WTC11 (cell line): ENCODE measurements around the gene ATP8B4. TPM values are rescaled to one million over a fixed set of nuclear protein-coding genes. Genes with fewer than 3 reads are reported as not detected.

Experiments
- ATAC-seq: fragments of 200-7000 bp; cut with Tn5 transposase; 2 replicates; pipeline ENCODE4 v1.10.0; 2021; ENCODE audit warnings: mild to moderate bottlenecking, moderate library complexity
- CTCF ChIA-PET: fragments of 300-600 bp; sonication (Branson Sonifier 250); formaldehyde crosslinking; loops from one replicate; lab custom pipeline; 2021; ENCODE audit warnings: antibody characterized with exemption; lab: Charles Lee
- POLR2A ChIA-PET: fragments of 350-600 bp; sonication (Branson Sonifier 250); formaldehyde crosslinking; loops from one replicate; lab custom pipeline; 2021; ENCODE audit warnings: antibody characterized with exemption; lab: Charles Lee
- DNase-seq: peaks from one replicate; pipeline ENCODE4 v3.0.0; 2021; ENCODE audit warnings: low spot score
- H3K27ac Mint-ChIP-seq: 2 replicates; pipeline ENCODE4 v1.8.0; 2021; ENCODE audit warnings: mixed read lengths
- H3K27me3 Mint-ChIP-seq: 2 replicates; pipeline ENCODE4 v1.8.0; 2021; ENCODE audit warnings: low read depth, mild to moderate bottlenecking, moderate library complexity, mixed read lengths
- H3K36me3 Mint-ChIP-seq: 2 replicates; pipeline ENCODE4 v1.8.0; 2021; ENCODE audit warnings: mixed read lengths
- H3K4me1 Mint-ChIP-seq: 2 replicates; pipeline ENCODE4 v1.8.0; 2022; ENCODE audit warnings: mixed read lengths
- H3K4me3 Mint-ChIP-seq: 2 replicates; pipeline ENCODE4 v1.8.0; 2021; ENCODE audit warnings: mild to moderate bottlenecking, moderate library complexity, mixed read lengths
- H3K9me3 Mint-ChIP-seq: 2 replicates; pipeline ENCODE4 v1.8.0; 2021; ENCODE audit warnings: mixed read lengths
- ATF1 ChIP-seq: sonication (generic); formaldehyde crosslinking; IDR thresholded peaks from 2 replicates; pipeline ENCODE4 v1.8.1; 2023; ENCODE audit warnings: mild to moderate bottlenecking, moderate library complexity, missing genetic modification reagents
- CREB1 ChIP-seq: sonication (generic); formaldehyde crosslinking; IDR thresholded peaks from 2 replicates; pipeline ENCODE4 v1.8.0; 2023; ENCODE audit warnings: mild to moderate bottlenecking, missing genetic modification reagents
- E2F4 ChIP-seq: sonication (generic); formaldehyde crosslinking; IDR thresholded peaks from 2 replicates; pipeline ENCODE4 v1.8.1; 2022; ENCODE audit warnings: low read depth, mild to moderate bottlenecking, moderate library complexity, missing genetic modification reagents, borderline replicate concordance
- FOXJ3 ChIP-seq: sonication (generic); formaldehyde crosslinking; IDR thresholded peaks from 2 replicates; pipeline ENCODE4 v1.9.0; 2021; ENCODE audit warnings: missing genetic modification reagents, mild to moderate bottlenecking, borderline replicate concordance
- FOXP4 ChIP-seq: sonication (generic); formaldehyde crosslinking; IDR thresholded peaks from 2 replicates; pipeline ENCODE4 v1.8.0; 2022; ENCODE audit warnings: mild to moderate bottlenecking, missing genetic modification reagents
- GTF2I ChIP-seq: fragments of 250-450 bp; sonication (Bioruptor Pico); conservative IDR thresholded peaks from 2 replicates; pipeline ENCODE4 v1.4.0; 2021; ENCODE audit warnings: mild to moderate bottlenecking
- MAX ChIP-seq: sonication (generic); formaldehyde crosslinking; IDR thresholded peaks from 2 replicates; pipeline ENCODE4 v1.8.0; 2022; ENCODE audit warnings: mild to moderate bottlenecking, missing genetic modification reagents
- MLX ChIP-seq: sonication (generic); formaldehyde crosslinking; IDR thresholded peaks from 2 replicates; pipeline ENCODE4 v1.8.1; 2023; ENCODE audit warnings: mild to moderate bottlenecking, missing genetic modification reagents, moderate library complexity
- MXD4 ChIP-seq: fragments of 250-450 bp; sonication (Bioruptor Pico); IDR thresholded peaks from 2 replicates; pipeline ENCODE4 v1.8.0; 2021; ENCODE audit warnings: mild to moderate bottlenecking, moderate library complexity, borderline replicate concordance
- PRDM15 ChIP-seq: sonication (generic); formaldehyde crosslinking; IDR thresholded peaks from 2 replicates; pipeline ENCODE4 v1.8.0; 2022; ENCODE audit warnings: missing genetic modification reagents
- TEAD1 ChIP-seq: sonication (generic); formaldehyde crosslinking; IDR thresholded peaks from 2 replicates; pipeline ENCODE4 v1.8.0; 2022; ENCODE audit warnings: mild to moderate bottlenecking, missing genetic modification reagents
- TEAD4 ChIP-seq: sonication (generic); formaldehyde crosslinking; IDR thresholded peaks from 2 replicates; pipeline ENCODE4 v1.8.0; 2022; ENCODE audit warnings: mild to moderate bottlenecking, missing genetic modification reagents
- ZNF416 ChIP-seq: fragments of 250-450 bp; sonication (Bioruptor Pico); IDR thresholded peaks from 2 replicates; pipeline ENCODE4 v1.9.0; 2021; ENCODE audit warnings: mild to moderate bottlenecking, inconsistent platforms
- ZNF425 ChIP-seq: fragments of 250-450 bp; sonication (Bioruptor Pico); conservative IDR thresholded peaks from 2 replicates; pipeline ENCODE4 v1.9.0; 2021; ENCODE audit warnings: mild to moderate bottlenecking
- ZNF532 ChIP-seq: fragments of 250-450 bp; sonication (Bioruptor Pico); IDR thresholded peaks from 2 replicates; pipeline ENCODE4 v1.9.0; 2021; ENCODE audit warnings: mild to moderate bottlenecking, borderline replicate concordance
- ZSCAN18 ChIP-seq: fragments of 250-450 bp; sonication (Bioruptor Pico); IDR thresholded peaks from 2 replicates; pipeline ENCODE4 v2.1.2; 2022; ENCODE audit warnings: mild to moderate bottlenecking, moderate library complexity
- total RNA-seq: library from RNA; stranded (reverse); gene quantifications from 3 replicates; pipeline ENCODE4 v1.2.3, GENCODE V29; 2021

Gene ATP8B4
- total RNA-seq, 1 experiment from 2014 or later: 0.37 TPM

- Mint-ChIP-seq H3K27me3 (no peaks in the 10 kb centered on the region), H3K4me3 (no peak overlapping the region), H3K4me1 (no peaks in the 10 kb centered on the region), H3K9me3 (peaks cover 4% of the 10 kb centered on the region), H3K36me3 (no peaks in the 10 kb centered on the region), H3K27ac (no peak overlapping the region)
- ChIA-PET CTCF (no interaction called here), POLR2A (no interaction called here)
- ATAC-seq (no peak), DNase-seq (no peak)
- no peak for TF ChIP-seq ZNF416
- TF ChIP-seq TEAD1: no peak
- no peak for TF ChIP-seq ZNF425 (CRISPR knock-in tag)
- no peak for TF ChIP-seq PRDM15 (CRISPR knock-in tag)
- no peak for TF ChIP-seq MAX (CRISPR knock-in tag)
- TF ChIP-seq FOXP4 (CRISPR knock-in tag): no peak
- TF ChIP-seq ZSCAN18: no peak
- TF ChIP-seq TEAD4 (CRISPR knock-in tag): no peak
- TF ChIP-seq GTF2I (CRISPR knock-in tag): no peak
- no peak for TF ChIP-seq CREB1 (CRISPR knock-in tag)
- TF ChIP-seq MXD4 (CRISPR knock-in tag): no peak
- TF ChIP-seq E2F4 (CRISPR knock-in tag): no peak
- no peak for TF ChIP-seq ATF1
- no peak for TF ChIP-seq ZNF532 (CRISPR knock-in tag)
- TF ChIP-seq FOXJ3 (CRISPR knock-in tag): no peak
- TF ChIP-seq MLX: no peak
Observed at GRCh38 chr15:50112488-50113186, 6.4 kb downstream of the ATP8B4 start.
